Stromal cell of bone marrow (primary cell): ENCODE data around the gene TRPC3.

ENCODE experiments used
- DNase-seq: peaks from one replicate; pipeline ENCODE4 v3.0.0-alpha.2; 2012; ENCODE audit warnings: low read depth

TRPC3 gene

DNA sequence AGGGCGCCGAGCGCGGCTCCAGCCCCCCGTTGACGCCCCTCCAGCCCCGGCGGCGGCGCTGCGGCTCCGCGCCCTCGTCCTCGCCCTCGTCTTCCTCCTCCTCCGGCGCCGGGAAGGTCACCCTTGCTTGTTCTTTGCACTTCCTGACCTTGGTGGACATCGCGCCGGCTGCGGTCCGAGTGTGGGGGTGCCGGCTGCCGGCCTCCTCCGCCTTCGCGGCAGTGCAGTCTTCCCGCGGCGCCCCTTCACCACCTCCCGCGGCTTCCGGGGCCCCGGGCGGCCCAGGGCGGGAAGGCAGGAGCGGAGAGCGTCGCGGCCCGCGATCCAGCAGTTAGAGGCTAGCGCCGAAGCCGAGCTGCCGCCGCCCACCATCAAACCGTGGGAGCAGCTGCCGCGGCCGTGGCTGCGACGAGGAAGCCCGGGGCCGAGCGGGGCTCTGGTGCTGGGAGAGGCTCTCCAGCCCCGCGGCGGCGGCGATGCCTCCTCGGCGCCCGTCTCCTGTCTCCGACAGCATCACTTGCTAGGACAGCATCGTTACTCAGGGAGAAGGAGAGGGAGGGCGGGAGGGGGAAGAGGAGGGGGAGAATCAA is at the start of gene TRPC3:
TSS of gene TRPC3 (minus strand) at position 540 of the 590 bp plus-strand sequence. CDS start at position 160, 380 bp downstream.
- DNase-seq = no peak

GRCh38 chr4:122000849-122001248 is 49.0 kb upstream of the TRPC3 start:
- DNase-seq = no peak

DNA sequence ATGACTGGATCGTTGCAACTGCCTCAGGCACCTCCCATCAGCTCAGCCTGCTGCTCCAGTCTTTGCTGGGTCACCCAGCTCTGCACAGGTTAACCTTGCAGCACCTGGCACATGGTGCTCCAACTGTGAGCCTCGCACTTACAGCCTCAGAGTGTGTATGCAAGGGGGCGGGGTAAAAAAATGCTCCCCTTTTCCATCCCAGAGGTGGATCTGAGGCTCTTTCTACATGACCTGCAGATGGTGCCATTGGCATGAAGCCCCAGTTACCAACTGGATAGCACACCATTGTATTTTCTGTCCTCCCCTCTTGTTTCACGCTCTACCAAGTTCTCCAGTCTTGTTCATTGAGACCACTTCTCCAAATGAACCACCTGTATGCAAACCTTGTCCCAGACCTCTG is 46.2 kb upstream of the TRPC3 start:
- DNase-seq = no peak

GRCh38 chr4:121995790-121996537 is 44.1 kb upstream of the TRPC3 start:
- DNase-seq = no peak

DNA sequence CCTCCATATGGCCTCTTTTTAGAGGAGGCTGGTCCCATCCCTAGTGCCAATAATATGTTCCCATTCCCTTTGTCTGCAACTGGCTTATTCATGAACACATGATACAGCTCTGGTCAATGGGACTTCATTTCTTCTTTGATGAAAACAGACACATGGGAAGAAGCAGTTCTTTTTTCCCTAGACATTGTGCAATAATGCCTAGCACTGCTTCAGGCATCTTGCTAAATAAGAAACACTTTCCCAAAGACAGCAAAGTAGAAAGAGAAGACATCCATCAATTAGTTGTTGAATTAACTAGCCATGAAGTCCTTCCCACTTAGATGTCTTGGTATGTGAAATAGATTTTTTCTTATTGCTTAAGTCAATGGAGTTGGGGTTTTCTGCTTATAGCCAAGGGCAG is 40.1 kb upstream of the TRPC3 start:
- no peak for DNase-seq

GRCh38 chr4:121990489-121990888 is 38.6 kb upstream of the TRPC3 start:
- no peak for DNase-seq

DNA sequence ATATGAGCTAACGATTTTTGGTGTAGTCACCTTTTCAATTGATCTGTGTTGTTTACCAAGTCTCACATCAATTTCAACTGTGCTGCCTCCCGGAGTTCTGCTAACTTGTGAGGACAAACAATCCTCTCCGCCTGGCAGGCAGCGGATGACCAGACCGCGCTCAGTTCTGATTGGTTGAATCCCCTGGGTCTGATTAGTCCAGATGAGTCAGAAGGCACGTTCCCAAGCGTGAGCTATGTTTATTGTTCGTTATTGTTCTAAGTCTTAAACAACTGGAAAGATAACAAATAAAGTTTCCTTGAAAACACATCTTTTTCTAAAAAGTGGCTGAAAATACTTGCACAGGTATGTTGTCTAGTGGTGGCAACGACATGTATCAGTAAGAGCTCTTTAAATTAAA is 37.9 kb upstream of the TRPC3 start:
- DNase-seq = peak; percentile 30

DNA sequence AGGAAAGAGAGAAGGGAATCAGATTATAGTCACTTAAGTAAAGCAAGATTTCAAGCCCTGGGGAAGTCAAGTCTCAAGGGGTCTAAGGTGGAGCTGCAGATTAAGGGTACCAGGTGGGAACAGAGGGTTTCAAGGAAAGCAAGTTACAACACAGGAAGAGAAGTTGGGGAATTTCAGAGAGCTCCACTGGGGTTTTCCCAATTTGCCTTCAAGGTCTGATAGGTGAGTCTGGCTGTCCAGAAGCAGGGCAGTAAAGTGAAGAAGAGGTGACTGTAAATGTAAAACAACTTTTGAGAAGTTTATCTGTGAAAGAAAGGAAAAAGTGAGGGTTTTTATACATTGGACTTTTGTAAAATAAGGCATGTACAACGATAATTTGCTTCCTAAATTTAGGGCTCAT is 37.1 kb upstream of the TRPC3 start:
- DNase-seq = no peak

- DNase-seq = no peak
Observed at GRCh38 chr4:121980643-121981042, 28.8 kb upstream of the TRPC3 start.

GRCh38 chr4:121978172-121978516 is 26.3 kb upstream of the TRPC3 start:
- no peak for DNase-seq

DNA sequence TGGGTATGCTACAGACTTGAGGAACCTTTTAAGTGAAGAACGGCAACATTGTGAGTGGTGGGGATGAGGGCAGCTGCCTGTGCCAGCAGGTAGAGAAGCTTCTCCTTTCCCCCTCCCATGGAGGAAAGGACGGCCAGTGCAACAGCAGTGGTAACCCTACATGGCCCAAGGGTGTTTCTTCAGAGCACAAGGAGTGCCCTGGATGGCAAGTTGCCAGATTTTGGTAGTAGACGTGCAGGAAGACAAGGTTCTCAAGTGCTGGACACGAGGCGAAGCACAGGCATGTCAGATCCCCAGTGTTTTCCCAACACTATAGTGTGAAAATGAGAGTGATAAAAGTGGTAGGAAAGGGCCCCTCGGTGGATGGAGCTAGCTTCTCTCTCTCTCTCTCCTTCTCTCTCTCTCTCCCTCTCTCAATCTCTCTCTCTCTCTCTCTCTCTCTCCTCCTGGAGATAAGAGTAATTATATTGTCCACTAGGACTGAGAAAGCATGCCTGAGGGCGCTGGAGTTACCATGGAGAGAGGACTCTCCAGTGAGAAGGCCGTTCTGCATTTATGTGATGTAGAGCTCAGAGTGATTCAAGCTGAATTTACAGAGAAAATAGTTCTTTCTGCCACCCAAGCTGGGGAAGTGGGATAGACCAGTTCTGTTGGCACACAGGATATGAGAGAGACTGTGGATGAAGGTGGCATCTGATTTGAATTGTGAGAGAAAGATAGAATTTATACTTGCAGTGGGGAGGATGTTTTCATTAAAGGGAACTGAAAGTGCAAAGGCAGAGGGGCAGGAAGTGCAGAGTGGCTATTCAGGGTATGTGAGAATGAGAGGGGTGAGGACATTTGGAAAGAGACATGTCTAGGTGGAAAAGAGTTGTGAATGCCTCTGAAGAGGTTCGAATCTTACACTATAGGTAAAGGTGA is 25.7 kb upstream of the TRPC3 start:
- DNase-seq = no peak

DNA sequence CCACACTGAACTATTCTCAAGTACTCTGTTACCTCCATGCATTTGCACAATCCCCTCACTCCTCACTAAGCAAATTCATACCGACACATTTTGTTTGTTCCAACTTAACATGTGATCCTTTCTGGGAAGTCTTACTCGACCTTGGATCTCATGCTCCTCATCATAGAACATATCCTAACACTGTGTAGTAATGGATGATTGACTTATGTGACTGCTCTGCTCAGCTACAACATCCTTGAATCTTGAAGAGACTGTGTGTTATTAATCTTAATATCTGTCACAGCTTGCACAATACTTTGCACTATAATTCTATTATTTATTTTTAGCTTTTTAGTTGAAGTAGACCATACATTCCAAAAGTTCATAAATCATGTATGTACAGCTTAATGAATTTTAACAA is 23.9 kb upstream of the TRPC3 start:
- no peak for DNase-seq

GRCh38 chr4:121973816-121974215 is 22.0 kb upstream of the TRPC3 start:
- no peak for DNase-seq

DNA sequence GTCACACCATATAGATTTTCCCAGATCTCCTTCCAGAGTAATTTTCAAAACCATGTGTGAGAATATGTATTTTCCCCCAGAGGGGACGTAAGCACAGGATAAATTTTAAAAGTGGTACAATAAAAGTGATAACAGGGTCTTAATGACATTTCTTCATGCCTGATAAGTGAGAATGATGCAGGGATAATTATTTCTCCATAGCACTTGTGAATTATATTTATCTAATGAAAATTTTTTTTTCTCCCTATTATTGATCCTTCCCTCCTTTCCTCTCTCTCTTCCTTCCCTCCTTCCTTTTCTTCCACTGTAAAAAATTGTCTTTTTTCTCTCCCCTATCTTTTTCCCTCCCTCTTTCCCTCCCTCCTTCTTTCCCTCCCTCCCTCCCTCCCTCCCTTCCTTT is 17.0 kb upstream of the TRPC3 start:
- DNase-seq = no peak

DNA sequence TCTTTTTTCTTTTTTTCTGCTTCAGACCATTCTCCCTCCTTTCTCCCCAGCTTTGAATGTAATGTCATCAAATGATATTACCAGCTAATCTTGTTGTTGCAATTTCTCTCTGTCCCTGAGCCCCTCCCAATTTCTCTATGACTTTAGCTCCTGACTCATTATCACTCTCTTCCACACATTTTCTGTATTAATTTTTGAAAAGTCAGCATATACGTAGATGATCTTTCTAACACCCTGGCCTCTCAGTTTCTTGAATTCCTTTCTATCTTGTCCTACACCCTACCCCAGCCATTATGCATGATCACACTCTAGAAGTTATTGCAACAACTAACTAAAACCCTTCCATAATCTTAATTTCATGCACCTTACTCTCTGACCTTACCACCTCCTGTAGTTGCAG is 13.1 kb upstream of the TRPC3 start:
- no peak for DNase-seq

DNA sequence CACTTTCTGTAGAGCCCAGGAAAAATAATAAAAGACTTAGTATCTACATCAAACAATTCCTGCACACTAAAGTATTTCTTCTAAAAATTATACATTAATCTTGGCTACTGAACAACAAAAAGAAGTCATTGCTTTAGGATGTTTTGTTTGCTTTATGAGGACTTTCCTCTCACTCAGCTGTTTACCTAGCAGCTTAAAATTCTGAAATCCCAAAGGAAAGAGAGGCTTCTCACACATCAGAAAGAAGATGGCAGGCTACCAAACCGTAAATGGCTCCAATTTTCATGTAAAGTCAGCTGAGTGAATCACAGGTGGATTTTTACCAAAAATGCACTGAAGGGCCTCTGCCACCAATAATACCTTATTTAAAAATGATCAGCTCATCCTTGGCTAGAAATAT is 9.0 kb upstream of the TRPC3 start:
- no peak for DNase-seq

DNA sequence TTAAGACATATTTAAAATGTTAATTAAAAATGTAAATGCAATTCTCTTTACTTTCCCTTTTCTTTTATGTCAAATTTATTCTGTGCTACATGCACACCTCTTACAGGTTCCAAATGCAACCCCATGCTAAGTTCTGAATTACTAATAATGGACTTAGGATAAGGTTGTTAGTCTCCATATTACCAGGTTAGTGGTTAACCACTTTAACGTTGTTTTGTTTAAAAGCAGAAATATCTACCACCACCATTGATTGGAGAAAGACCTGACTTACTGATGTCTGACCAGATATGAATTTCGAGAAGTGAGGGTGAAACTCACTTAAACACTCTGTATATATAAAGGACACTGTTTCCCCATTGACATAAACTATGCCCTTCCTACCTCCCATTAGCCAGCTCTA is 6.9 kb upstream of the TRPC3 start:
- DNase-seq = no peak

DNA sequence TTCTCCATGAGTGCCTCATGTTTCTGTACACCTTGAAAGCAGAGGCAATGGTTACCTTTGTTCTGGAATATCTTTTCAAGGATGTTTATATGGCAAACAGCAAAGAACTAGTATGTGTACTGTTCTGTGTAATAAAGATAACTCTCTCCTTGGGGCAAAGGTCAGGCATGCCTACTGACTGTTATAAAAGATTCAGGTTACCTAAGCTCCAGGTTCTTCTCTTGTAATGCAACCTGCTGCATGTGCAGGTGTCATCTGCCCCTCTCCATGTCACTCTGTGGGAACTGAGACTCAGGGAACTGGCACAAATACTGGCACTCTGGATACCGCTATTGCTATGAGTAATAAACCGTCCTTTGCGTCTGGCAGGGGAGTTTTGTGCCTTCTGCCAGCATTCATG is 5.4 kb upstream of the TRPC3 start:
- no peak for DNase-seq

GRCh38 chr4:121953860-121954259 is 2.0 kb upstream of the TRPC3 start:
- no peak for DNase-seq

DNA sequence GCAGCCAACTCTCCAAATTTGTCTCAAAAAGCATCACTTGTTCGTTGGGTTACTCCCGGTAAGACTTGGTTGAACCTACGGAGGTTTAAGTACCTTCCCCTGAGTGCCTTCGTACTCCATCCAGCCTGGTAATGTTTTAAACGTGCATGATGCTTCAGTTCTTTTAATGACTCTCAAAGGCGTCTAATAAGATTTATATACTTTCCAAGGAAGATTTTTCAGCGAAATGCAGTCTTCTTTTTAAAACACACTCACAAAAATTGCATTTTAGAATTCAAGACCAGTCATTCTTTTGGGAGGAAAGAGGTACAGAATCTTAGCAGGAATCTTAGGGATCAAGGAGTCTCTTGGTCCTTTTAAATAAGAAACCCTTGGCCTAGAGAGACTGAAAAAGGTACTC is 430 bp upstream of the TRPC3 start:
- DNase-seq = no peak

- no peak for DNase-seq
Observed at GRCh38 chr4:121950680-121951520, 960 bp downstream of the TRPC3 start.

DNA sequence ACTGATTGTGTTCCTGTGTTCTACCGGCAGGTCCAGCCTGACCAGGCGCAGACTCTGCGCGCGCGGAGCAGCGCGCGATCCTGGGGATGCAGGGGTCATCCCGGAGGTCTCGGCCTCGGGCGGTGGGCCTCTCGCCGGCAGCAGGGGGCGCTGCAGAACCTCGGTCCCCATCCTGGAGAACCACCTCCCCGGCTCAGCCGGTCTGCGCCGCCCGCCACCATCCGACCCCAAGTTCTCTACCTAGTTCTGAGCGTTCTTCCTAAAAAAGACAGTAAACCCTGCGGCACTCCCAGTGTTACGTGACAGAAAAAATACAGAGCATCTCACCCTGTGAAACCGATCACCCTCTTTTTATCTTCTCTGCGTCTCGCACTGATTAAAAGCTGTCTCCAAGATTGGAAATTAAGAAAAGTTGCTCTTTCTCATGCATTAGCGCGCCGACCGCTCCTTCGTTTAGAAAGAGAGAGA is 1.6 kb downstream of the TRPC3 start:
- DNase-seq = peak; percentile 42
